ENCODE measurements around the gene DNHD1.

The DNHD1 gene

GRCh38 chr11:6618117-6619003 lies 121.3 kb downstream of the DNHD1 start:
- Histone ChIP-seq H3K36me3 (ENCODE audit: control insufficient read depth, insufficient read depth, low read length, severe bottlenecking) (peaks cover 18% of the 10 kb centered on the region), H3K9ac (ENCODE audit: low read length) (peak overlapping the region; percentile 88), H3K4me3 (ENCODE audit: low read length) (peak overlapping the region; percentile 90), H3K27me3 (replicated peaks; ENCODE audit: control insufficient read depth, insufficient read depth, low read length) (no peaks in the 10 kb centered on the region), H3K9me3 (ENCODE audit: control insufficient read depth, low read length) (no peaks in the 10 kb centered on the region), H3K4me1 (ENCODE audit: control insufficient read depth, insufficient read depth, low read length) (peaks cover 15% of the 10 kb centered on the region)
- DNase-seq (ENCODE audit: low read depth): peak; percentile 76

DNA sequence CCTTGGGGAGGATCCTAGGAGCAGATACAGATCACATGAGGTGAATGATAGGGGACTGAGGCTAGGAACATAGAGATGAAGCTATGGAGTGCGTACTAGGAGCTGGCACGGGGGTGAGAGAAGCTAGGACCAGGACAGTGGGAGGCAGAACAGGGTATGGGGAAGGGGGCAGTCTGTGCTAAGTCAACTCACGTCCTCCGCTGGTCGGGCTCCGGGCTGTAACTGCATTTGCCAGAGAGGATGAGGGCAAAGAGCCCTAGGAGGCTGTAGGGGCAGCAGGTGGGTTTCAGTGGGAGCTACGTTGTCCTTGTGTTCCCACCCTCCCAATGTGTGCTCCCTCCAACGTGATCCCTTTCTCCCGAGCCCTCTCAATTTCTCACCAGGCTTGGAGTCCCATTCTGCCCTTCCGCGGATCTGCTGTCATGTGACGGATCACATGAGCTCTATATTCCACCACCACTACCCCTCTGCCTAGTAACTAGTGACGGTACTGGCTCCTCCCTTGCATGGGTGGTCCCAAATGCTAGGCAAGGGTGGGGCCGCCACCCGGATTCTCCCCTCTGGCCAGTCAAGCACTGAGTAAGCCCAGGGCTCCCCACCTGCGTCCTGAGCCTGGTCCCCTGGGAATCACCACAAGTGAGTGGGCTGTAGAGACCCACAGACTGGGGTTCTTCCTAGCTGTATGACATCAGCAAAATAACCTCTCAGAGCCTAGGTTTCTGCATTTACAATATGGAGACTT lies 122.1 kb downstream of the DNHD1 start, which contains the start of gene TPP1:
Gene TPP1, minus strand, starts transcription at position 419 of the 742 bp plus-strand sequence. Its CDS starts 22 bp downstream, at position 397.
- H3K36me3 ChIP-seq (ENCODE audit: control insufficient read depth, insufficient read depth, low read length, severe bottlenecking): peaks cover 18% of the 10 kb centered on the region
- peak within 1 kb of the TSS; percentile 88 for H3K9ac ChIP-seq (ENCODE audit: low read length)
- H3K4me3 ChIP-seq (ENCODE audit: low read length): peak within 1 kb of the TSS; percentile 90
- DNase-seq (ENCODE audit: low read depth): peak; percentile 98
- no peaks in the 10 kb centered on the region for H3K9me3 ChIP-seq (ENCODE audit: control insufficient read depth, low read length)
- peaks cover 3% of the 10 kb centered on the region for H3K27me3 ChIP-seq (replicated peaks; ENCODE audit: control insufficient read depth, insufficient read depth, low read length)
- H3K4me1 ChIP-seq (ENCODE audit: control insufficient read depth, insufficient read depth, low read length): peaks cover 15% of the 10 kb centered on the region

DNA sequence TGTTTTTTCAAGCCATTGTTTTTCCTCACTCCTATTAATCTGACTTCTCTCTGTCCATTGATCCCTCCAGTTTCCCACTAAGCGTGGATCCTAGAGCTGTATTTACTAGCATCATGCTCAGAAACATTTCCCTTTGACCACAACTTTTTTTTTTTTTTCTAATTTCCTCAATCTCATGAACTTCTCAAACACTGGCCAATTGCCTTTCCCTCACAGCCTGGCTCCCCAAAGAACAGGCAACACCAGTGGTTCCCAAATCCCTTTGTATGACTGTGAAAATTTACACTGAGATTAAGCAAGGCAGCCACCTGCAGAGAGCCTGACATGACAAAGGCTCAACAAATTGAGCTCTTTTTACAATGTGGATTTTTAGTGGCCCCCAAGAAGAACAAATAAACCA lies 123.6 kb downstream of the DNHD1 start:
- H3K4me1 ChIP-seq (ENCODE audit: control insufficient read depth, insufficient read depth, low read length): peaks cover 15% of the 10 kb centered on the region
- H3K9me3 ChIP-seq (ENCODE audit: control insufficient read depth, low read length): no peaks in the 10 kb centered on the region
- peaks cover 15% of the 10 kb centered on the region for H3K27me3 ChIP-seq (replicated peaks; ENCODE audit: control insufficient read depth, insufficient read depth, low read length)
- peaks cover 8% of the 10 kb centered on the region for H3K36me3 ChIP-seq (ENCODE audit: control insufficient read depth, insufficient read depth, low read length, severe bottlenecking)
- no peak overlapping the region for H3K4me3 ChIP-seq (ENCODE audit: low read length)
- no peak for DNase-seq (ENCODE audit: low read depth)
- H3K9ac ChIP-seq (ENCODE audit: low read length): no peak overlapping the region
